ENCODE measurements around the gene GPLD1.
"Not testable (repeated sequence)": the region's sequence is repeated elsewhere in the genome, so short reads cannot be mapped to it uniquely, and the experiment has no call there.

The GPLD1 gene

GRCh38 chr6:24410622-24411021, 78.8 kb downstream of the GPLD1 start:
- no peak for DNase-seq

DNA sequence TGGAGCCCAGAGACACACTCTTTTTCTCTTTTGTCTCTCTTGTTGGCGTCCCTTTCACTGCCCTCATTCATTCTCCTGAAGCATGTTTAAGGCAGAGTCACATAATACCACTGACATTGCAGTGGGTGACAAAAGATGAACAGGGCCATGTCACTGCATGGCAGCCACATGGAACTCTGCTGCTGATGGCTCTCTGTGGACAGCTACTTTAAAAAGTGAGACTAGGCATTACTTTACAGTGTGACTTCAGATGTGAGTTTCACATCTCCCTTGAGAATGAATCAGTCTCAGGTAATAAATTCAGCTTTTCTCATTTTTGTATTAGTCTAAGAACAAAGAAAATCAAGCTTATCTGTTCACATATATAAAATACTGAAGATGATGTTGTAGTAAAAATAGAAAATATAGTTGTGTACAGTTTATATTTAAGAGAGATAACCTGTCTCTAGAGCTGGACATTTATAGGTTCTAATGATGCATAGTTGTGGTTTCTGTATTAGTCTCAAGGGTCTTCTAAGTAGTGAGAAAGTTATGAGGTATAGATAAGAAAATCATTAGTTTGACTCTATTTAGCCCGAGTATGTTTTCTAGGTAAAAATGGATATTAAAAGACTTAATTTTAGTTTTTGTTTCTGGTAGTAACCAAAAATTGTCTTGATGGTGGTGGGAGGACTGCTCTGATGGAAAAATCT, 80.5 kb downstream of the GPLD1 start:
- DNase-seq = no peak

DNA sequence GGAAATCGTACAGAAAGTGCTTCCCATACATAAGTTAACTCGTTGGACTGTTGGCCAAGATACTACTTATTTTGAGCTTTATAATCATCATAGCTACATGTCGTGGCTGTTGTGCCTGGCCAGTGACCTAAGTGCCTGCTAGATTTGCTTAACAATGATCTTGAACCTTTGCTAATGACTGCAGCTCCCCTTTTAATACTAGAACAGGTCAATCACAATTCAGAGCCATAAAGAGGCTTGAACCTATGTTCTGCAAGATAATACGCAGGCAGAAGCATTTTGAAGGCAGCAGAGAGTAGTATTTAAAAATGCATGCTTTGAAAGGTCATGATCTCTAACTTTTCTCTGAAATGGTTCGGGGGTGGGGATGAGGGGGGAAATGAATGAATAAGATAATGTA, 84.1 kb downstream of the GPLD1 start:
- no peak for DNase-seq

- no peak for DNase-seq
Observed at GRCh38 chr6:24403501-24403824, 85.9 kb downstream of the GPLD1 start.

DNA sequence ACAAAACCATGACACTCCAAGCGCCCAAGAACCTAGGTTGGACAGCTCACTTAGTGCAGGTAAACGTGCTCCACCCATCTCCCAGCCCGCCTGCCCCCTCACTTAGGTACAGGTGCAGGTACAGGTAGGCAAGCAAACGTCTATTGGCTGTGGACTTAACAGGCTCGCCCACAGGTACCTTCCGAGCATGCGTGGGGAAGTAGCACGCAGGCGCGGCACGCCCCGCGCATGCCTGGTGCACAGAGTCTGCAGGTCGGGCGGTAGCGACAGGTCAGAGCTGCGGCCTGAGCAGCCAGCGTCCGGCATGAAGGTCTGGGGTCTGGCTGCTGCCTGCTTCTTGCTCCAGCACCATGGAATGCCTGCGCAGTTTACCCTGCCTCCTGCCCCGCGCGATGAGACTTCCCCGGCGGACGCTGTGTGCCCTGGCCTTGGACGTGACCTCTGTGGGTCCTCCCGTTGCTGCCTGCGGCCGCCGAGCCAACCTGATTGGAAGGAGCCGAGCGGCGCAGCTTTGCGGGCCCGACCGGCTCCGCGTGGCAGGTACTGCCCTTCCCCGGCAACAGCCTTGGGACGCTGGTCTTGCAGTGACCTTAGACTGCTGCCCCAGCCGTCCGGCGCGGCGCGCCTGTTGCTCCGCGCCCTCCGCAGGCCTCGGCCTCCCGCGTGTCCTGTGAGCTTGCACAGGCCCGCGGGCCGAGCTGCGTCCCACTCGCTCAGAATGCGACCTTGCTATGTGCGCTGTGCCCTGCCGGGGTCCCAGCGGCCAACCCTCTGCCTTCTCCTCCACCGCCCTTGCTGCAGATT, 86.5 kb downstream of the GPLD1 start, which contains the start of gene MRS2:
MRS2 (plus strand) TSS at position 240 of the 804 bp plus-strand sequence; CDS start at position 351, 111 bp downstream.
- peak; percentile 80 for DNase-seq

DNA sequence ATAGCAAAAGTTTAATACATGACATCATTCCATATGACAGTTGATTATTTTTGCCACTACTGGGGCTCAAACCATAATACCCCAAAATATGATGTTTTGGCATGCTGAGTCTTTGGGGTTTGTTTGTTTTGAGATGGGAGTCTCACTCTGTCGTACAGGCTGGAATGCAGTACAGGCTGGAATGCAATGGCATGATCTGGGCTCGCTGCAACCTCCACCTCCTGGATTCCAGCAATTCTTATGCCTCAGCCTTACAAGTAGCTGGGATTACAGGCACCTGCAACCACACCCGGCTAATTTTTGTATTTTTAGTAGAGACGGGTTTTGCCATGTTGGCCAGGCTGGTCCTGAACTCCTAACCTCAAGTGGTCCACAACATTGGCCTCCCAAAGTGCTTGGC, 87.9 kb downstream of the GPLD1 start:
- DNase-seq = peak; percentile 26

GRCh38 chr6:24400045-24401039, 89.0 kb downstream of the GPLD1 start:
- not testable (repeated sequence) for DNase-seq

- DNase-seq = no peak
Observed at GRCh38 chr6:24397631-24398030, 91.7 kb downstream of the GPLD1 start.

DNA sequence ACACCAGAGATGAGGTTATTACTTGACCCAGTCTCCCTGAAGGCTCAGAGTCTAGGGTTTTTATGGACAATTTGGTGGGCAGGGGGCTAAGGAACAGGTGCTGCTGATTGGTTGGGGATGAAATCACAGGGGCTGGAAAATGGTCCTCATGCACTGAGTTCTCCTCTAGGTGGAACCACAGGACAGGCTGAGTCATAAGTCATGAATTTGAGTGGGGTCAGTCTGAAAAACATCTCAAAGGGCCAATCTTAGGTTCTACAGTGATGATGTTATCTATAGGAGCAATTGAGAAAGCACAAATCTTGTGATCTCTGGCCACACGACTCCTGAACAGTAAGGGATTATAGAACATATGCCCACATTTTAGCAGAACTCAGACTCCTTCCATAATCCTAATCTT, 92.6 kb downstream of the GPLD1 start:
- no peak for DNase-seq

GRCh38 chr6:24394780-24395437, 94.5 kb downstream of the GPLD1 start:
- DNase-seq = peak; percentile 52

DNA sequence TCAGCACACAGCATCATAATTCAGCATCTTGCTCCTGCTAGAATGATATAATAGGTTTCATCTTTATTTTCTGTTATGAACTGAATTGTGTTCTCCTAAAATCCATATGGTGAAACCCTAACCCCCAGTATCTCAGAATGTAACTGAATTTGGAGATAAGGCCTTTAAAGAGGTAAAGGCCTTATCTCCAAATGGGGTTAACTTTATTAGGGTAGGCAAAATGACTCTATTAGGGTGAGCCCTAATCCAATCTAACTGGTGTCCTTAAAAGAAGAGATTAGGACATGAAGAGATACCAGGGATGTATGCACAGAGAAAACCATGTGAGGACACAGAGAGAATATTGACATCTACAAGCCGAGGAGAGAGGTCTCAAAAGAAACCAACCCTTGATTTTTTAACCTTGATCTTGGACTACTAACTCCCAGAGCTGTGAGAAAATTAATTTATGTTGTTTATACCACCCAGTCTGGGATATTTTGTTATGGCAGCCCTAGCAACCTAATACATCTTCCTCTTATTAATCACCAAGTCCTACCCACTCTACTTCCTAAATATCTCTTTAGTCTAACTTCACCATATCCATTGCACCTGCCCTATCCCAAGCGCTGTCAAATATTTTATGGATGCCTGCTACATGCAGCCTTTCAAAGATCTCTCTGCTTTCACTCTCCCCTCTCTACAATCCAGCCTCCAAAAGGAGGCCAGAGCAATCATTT, 95.2 kb downstream of the GPLD1 start:
- no peak for DNase-seq

DNA sequence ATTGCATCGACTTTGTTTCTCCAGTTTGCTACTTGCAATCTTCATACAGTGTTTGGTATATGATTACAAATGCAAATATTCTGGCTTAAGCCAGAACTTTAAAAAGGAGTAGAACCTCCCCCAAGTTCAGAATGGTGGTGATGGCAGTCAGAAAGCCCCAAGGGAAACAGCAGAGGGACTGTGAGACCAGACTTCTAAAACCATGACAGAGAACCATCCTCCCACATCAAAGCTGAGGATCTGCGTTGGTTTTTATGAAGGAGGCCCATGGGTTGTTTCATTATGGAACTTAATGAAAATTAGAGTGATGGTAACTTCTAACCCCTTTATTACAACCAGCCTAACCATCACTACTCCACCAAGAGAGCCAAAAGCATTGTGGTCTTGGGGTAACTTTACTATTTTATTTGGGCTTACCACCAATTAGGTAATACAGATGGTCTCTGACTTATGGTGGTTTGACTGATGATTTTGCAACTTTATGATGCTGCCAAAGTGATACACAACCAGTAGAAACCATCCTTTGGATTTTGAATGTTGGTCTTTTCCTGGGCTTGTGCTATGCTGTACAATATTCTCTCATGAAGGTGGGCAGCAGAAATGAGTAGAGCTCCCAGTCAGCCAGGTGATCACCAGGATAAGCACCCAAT, 97.5 kb downstream of the GPLD1 start:
- DNase-seq = no peak

DNA sequence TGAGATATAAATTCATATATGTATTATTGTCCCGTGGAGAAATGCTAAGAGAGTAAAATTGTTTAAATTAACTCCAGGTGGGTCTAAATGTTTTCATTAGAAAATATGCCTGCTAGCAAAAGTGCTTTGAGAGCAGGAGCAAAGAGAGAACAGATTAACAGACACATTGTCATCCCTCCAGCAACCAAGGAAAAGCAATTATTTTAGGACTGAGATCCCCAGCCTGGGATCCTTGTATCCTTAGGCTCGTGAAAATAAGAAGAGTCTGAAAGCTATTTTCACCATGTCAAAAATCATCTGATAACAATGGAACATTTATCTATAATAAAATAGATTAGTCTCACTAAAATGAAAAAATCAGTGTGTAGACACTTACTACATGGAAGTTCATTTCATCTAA, 98.2 kb downstream of the GPLD1 start:
- DNase-seq = no peak

- DNase-seq = no peak
Observed at GRCh38 chr6:24387818-24388217, 101.6 kb downstream of the GPLD1 start.

DNA sequence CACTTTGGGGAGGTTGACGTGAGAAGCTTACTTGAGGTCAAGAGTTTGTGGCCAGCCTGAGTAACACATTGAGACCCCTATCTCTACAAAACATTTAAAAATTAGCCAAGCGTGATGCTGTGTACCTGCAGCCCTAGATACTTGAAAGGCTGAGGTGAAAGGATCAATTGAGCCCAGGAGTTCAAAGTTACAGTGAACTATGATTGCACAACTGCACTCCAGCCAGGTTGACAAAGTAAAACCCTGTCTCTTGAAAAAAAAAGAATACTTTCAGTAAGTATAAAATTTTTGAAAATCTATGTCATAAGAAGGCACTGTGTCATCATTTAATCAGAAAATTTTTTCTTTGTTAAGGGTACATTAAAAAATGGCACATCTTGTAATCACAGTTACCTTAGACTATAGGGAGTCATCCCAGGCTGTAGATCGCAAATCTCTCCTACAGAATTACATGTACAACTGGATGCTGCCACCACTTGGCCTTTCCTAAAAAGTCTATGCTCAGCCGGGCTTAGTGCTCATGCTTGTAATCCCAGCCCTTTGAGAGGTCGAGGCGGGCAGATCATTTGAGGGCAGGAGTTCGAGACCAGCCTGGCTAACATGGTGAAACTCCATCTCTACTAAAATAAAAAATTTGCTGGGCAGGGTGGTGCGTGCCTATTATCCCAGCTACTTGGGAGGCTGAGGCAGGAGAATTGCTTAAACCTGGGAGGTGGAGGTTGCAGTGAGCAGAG, 103.7 kb downstream of the GPLD1 start:
- no peak for DNase-seq

- not testable (repeated sequence) for DNase-seq
Observed at GRCh38 chr6:24384369-24385130, 104.8 kb downstream of the GPLD1 start.

- not testable (repeated sequence) for DNase-seq
Observed at GRCh38 chr6:24382891-24383494, 106.4 kb downstream of the GPLD1 start.

GRCh38 chr6:24382220-24382540, 107.2 kb downstream of the GPLD1 start:
- DNase-seq = no peak

GRCh38 chr6:24381476-24382219, 107.7 kb downstream of the GPLD1 start:
- DNase-seq = no peak
